Stimulated activated naive CD8-positive, alpha-beta T cell treated with anti-CD3 and anti-CD28 coated beads, Interleukin-15, amount 100 ng/mL, for 72 hours (primary cell): Measurements from ENCODE around the gene BTG1.

Source experiments
- ATAC-seq: fragments of 150-1000 bp; cut with Tn5 transposase; 2 replicates; pipeline ENCODE4 v1.10.0; 2021; ENCODE audit warnings: mild to moderate bottlenecking, moderate library complexity
- DNase-seq, 2 donors: peaks; one replicate each; pipeline ENCODE4 v3.0.0; 2021 to 2022
- H3K27ac Mint-ChIP-seq, 2 donors: one replicate each; pipeline ENCODE4 v1.8.0; 2022; ENCODE audit warnings: mild to moderate bottlenecking in 2 of 2, mixed read lengths in 2 of 2, moderate library complexity in 2 of 2
- H3K27me3 Mint-ChIP-seq: one replicate; pipeline ENCODE4 v1.8.0; 2022; ENCODE audit warnings: mixed read lengths
- H3K4me1 Mint-ChIP-seq: one replicate; pipeline ENCODE4 v1.8.0; 2022; ENCODE audit warnings: mild to moderate bottlenecking, mixed read lengths
- H3K4me3 Mint-ChIP-seq, 2 donors: one replicate each; pipeline ENCODE4 v1.8.0; 2022; ENCODE audit warnings: mild to moderate bottlenecking in 2 of 2, mixed read lengths in 2 of 2, moderate library complexity in 1 of 2
- H3K9me3 Mint-ChIP-seq, 2 donors: one replicate each; pipeline ENCODE4 v1.8.0; 2022; ENCODE audit warnings: mixed read lengths in 2 of 2

BTG1 gene, protein sequence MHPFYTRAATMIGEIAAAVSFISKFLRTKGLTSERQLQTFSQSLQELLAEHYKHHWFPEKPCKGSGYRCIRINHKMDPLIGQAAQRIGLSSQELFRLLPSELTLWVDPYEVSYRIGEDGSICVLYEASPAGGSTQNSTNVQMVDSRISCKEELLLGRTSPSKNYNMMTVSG

DNA sequence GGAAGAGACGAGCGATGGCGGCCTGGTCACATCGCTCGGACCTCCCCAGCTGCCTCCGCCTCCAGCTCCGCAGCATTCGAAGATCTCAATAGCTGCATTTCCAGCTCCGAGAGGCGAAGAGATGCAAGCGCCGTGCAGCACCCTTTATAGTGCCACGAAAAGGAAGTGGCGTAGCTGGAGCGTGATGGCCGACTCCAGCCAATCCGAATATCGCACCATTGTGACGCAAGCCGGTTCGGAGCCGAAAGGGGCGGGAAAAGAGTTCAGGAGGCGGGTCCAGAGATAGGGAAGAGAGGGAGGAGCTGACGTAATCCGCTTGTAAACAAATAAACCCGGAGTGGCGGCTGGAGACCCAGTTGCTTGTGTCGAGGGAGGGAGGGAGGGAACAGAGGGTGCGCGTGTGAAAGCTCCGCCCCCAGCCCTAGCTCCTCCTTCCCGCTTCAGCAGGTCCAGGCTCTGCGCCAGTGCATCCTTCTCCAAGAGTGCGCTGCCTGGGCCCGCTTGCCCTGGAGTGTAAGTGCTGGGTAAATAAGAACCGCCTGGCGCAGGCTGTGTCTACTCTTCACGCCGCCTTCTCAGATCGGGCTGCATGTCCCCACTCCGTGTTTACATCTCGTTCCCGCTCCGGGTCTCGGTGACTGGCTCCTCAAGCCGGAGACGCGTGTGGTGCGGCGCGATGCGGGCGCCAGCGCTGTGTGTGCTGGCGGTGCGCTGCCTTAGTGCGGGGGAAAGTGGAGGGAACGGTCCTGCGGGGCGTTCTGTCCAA lies at the start of gene BTG1:
BTG1 (minus strand) TSS at position 116 of the 766 bp plus-strand sequence. CDS start 311 bp downstream, outside the sequence.
- peak within 1 kb of the TSS; percentile 98 to 100 for H3K27ac Mint-ChIP-seq
- H3K27me3 Mint-ChIP-seq, result no peaks in the 10 kb centered on the region
- ATAC-seq (peak; percentile 80), DNase-seq (peak; percentile 99 to 100)
- H3K4me3 Mint-ChIP-seq, result peak within 1 kb of the TSS; percentile 97 to 98
- peaks cover 31% of the 10 kb centered on the region for H3K4me1 Mint-ChIP-seq
- H3K9me3 Mint-ChIP-seq, result no peaks in the 10 kb centered on the region

DNA sequence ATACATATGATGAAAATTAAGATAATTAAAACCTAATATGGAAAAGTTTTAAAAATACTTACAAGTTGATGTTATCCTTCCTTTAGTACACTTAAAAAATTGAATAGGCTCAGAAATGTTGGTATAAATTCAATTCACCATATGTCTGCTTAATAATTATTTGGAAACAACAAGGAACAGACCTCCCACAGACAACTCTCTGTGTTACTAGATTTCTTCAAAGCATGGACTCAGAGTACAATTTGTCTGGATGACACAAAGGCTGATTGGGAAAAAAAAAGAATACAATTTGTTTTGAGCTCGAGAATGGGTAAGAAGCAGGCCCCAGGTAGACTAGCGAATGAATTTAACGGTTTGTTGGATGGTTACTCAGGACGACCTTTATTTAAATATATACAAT lies 48.9 kb upstream of the BTG1 start:
- H3K9me3 Mint-ChIP-seq, result peaks cover 10 to 22% of the 10 kb centered on the region in 2 donors
- peaks cover 18% of the 10 kb centered on the region for H3K4me1 Mint-ChIP-seq
- H3K27ac Mint-ChIP-seq, result no peak overlapping the region
- H3K27me3 Mint-ChIP-seq, result no peaks in the 10 kb centered on the region
- ATAC-seq, result no peak
- H3K4me3 Mint-ChIP-seq, result no peak overlapping the region
- DNase-seq, result no peak

DNA sequence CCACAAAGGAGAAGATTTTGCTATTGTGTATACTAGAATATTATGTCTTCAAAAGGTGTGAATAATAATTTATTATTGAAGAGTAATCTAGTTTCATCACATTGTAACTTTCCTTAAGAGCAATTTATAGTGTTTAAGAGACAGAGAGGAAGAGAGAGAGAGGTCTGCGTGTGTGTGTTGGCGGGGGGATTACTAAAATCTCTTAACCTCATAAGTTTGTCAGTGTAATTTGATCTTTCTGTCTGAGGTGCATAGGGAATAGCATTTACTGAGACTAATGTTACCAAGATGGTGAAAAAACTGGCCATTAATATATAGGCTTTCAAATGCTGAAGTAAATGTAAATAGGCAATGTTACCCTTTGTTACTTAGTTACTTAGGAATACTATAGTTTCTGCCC lies 48.2 kb upstream of the BTG1 start:
- Mint-ChIP-seq H3K4me1 (peaks cover 22% of the 10 kb centered on the region), H3K27ac (no peak overlapping the region), H3K4me3 (no peak overlapping the region), H3K9me3 (peaks cover 6 to 15% of the 10 kb centered on the region in 2 donors), H3K27me3 (no peaks in the 10 kb centered on the region)
- ATAC-seq (no peak), DNase-seq (no peak)

DNA sequence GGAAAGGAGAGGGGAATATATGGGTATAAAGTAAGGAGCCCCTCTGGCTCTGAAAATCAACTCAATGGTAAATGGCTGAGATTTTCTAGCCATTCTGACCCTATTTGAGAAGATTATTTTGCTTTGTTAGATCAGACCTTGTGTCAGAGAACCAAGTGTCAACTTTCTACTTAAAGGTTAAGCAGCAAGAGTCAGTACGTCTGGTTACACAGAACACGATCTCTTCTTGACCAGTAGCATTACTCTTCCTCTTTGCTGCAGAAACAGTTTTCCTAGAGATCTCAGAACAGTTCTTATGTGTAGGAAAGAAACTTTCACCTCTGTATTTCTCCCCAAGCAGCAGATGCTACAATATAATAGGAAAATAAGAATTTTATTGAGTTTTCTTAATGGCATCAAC lies 47.4 kb upstream of the BTG1 start:
- Mint-ChIP-seq H3K27me3 (no peaks in the 10 kb centered on the region), H3K9me3 (peaks cover 0 to 9% of the 10 kb centered on the region in 2 donors), H3K4me3 (no peak overlapping the region), H3K4me1 (peaks cover 27% of the 10 kb centered on the region), H3K27ac (no peak overlapping the region)
- ATAC-seq, result no peak
- DNase-seq, result no peak

DNA sequence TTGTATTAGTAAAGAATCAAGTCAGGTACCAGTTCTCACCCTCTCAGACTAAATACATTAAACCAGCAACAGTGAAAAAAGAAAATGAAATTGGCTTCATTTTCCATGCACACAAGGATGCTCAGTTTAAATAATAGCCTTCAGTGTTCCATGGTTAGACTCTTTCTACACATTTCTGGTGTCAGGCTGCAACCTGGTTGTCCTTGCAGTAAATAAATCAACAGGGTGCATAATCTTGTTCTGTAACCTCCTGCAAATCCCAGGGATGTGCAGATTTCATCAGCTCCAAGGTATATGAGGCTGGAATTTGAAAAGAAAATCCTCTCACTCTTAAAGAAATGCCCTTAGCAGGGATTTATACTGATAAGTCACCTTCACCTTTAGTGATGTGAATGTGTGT lies 46.7 kb upstream of the BTG1 start:
- Mint-ChIP-seq H3K9me3 (peaks cover 0 to 9% of the 10 kb centered on the region in 2 donors), H3K27ac (no peak overlapping the region), H3K4me3 (no peak overlapping the region), H3K27me3 (no peaks in the 10 kb centered on the region), H3K4me1 (peaks cover 34% of the 10 kb centered on the region)
- DNase-seq, result no peak
- ATAC-seq, result no peak

DNA sequence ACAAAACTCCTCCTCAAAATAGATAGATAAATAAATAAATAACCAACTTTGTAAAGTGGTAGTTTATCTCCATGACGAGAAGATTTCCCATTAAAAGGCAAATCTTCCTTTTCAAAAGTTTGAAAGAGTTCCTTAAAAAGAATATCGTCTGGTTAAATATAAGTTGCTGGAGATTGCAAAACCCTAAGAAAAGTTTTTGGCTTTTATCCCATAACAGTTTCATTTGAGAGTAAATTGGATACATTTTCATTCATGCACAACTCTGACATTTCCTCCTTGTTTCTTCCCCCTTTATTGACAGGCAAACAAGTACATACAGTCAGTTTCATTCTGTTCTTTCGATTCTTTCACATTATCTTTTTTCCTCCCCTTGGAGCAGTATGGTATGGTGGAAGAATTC lies 45.4 kb upstream of the BTG1 start:
- DNase-seq (no peak), ATAC-seq (no peak)
- peaks cover 0 to under 1% of the 10 kb centered on the region in 2 donors for H3K9me3 Mint-ChIP-seq
- no peak overlapping the region for H3K4me3 Mint-ChIP-seq
- H3K27ac Mint-ChIP-seq, result no peak overlapping the region
- peaks cover 47% of the 10 kb centered on the region for H3K4me1 Mint-ChIP-seq
- no peaks in the 10 kb centered on the region for H3K27me3 Mint-ChIP-seq

DNA sequence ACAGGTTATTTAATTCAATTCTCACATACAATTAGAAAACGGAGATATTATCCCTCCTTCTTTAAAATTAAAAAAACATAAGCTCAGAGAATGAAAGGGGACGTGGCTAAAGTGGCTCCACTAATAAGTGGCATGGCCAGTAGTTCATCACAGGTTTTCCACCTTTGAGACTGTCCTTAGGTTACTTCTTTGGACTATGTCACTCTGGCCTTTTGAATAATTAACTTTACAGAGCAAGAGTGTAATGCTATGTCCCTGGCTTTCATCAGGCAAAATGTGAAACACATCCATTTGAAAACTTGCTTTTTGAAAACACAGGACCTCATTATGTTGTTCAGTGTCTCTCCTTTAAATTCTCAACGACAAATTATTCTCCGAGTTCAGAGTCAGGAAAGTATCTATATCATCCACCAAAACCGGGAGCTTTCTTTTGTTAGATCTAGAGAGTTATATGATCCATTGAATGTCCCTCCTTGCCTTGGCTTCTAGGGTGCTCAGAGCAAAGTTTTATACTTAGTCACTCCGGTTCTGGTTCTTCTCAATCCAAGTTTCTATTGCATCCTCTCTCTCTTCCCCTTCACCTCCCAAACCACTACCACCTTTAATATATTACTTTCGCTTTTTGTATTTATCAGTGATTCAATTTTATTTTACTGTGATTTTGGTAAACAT lies 43.0 kb upstream of the BTG1 start:
- no peak overlapping the region for H3K27ac Mint-ChIP-seq
- H3K4me3 Mint-ChIP-seq, result no peak overlapping the region
- H3K4me1 Mint-ChIP-seq, result peaks cover 62% of the 10 kb centered on the region
- no peak for ATAC-seq
- no peaks in the 10 kb centered on the region for H3K27me3 Mint-ChIP-seq
- DNase-seq, result no peak
- H3K9me3 Mint-ChIP-seq, result no peaks in the 10 kb centered on the region

DNA sequence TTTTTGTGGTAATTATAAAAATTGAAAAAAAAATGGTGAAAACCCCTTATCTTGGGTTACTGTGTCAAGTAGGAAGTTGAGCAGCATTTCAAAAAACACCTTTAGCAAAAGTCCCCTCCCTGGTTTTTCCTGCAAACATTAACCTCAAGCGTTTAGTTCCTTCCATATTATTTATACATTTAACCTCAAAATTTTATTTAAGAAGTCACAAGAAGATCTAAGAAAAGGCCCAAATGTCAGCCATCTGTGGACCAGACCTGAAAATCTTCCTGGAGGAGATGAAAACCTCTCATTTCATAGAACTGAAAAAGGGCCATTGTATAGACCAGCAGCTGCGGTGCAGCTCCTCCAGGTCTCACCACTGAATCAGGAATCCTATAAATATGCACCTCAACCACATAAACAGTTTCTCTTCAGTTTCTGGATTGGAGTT lies 40.4 kb upstream of the BTG1 start:
- DNase-seq, result no peak
- H3K4me1 Mint-ChIP-seq, result peaks cover 54% of the 10 kb centered on the region
- H3K27me3 Mint-ChIP-seq, result no peaks in the 10 kb centered on the region
- peak; percentile 22 for ATAC-seq
- H3K27ac Mint-ChIP-seq, result peak overlapping the region; percentile 86 to 98
- no peaks in the 10 kb centered on the region for H3K9me3 Mint-ChIP-seq
- H3K4me3 Mint-ChIP-seq, result peak overlapping the region; percentile 80 to 92

DNA sequence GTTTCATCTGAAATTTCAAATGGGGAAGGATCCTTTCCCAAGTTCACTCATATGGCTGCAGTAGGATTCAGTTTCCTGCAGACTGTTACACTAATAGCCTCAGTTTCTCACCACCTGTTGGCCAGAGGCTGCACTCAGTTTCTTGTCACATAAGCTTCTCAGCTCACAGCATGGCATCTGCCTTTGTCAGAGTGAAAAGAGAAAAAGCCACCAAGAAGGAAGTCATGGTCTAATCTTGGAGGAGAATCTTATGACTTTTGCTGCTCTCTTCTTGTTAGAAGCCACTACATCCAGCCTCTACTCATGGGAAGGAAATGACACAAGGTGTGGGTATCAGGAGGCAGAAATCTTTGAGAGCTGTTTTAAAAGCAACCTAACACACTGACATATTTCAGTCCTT lies 39.4 kb upstream of the BTG1 start:
- peak overlapping the region; percentile 43 to 92 for H3K4me3 Mint-ChIP-seq
- no peaks in the 10 kb centered on the region for H3K27me3 Mint-ChIP-seq
- peaks cover 54% of the 10 kb centered on the region for H3K4me1 Mint-ChIP-seq
- no peaks in the 10 kb centered on the region for H3K9me3 Mint-ChIP-seq
- ATAC-seq (peak; percentile 95), DNase-seq (peak; percentile 8 to 43)
- peak overlapping the region in 1 of 2 donors; percentile 74 for H3K27ac Mint-ChIP-seq

DNA sequence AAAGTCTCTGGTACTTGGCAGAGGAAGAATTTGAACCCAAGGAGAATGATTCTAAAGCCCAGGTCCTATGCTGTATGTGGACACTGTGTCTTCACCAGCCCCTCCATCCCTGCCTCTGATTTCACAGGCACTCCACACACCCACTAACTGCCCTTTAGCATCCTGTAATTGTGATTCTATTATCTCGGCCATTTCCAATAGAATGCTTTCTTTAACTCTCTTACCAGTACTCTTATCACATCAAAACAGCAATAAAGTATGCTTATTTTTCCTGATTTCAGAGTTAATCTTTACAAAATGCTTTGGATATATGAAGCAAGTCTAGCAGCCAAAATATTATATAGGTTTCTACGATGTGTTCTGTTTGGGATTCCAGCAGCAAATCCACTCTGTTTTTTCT lies 37.9 kb upstream of the BTG1 start:
- Mint-ChIP-seq H3K9me3 (no peaks in the 10 kb centered on the region), H3K27me3 (no peaks in the 10 kb centered on the region), H3K27ac (peak overlapping the region in 1 of 2 donors; percentile 50), H3K4me3 (no peak overlapping the region), H3K4me1 (peaks cover 47% of the 10 kb centered on the region)
- DNase-seq (no peak), ATAC-seq (no peak)

DNA sequence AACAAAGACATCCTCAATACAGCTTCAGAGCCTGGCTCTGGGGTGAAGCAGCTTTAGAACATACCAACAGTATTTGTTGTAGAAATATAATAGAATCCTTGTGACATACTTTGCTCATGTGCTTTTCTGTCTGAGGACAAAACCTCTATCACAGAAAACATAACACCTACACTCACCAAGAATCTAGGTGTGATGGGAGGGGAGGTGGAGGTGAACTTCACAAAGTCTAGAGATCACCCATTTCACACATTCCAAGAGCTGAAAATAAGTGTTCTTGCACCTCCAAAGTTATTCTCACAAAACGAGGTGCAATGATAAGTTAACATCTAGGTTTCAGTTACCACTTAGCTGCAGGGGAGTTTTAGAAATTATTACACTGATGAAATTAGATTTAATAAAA lies 32.7 kb upstream of the BTG1 start:
- no peak overlapping the region for H3K27ac Mint-ChIP-seq
- ATAC-seq, result no peak

DNA sequence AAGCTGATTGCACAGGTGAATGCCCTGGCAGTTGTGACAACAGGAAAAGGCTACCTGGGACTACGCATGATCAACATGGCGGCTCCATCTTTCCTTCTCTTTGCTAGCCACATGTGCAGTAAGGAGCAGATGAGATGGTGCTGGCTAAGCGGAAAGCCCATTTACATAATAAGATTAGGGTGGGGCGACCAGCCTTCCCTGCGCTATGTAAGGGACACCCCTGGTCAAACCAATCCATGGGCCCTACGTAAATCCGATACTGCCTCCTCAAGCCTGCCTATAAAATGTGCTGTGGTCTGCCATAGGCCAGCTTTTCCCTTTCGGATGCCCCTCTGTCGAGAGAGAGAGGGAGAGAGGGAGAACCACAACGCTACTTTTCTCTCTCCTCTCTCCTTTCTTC lies 31.0 kb upstream of the BTG1 start:
- peak overlapping the region in 1 of 2 donors; percentile 56 for H3K27ac Mint-ChIP-seq

More for the DNA sequence above, 32.7 kb upstream of the BTG1 start:
- Mint-ChIP-seq H3K4me3 (no peak overlapping the region), H3K27me3 (no peaks in the 10 kb centered on the region), H3K9me3 (no peaks in the 10 kb centered on the region), H3K4me1 (peaks cover under 1% of the 10 kb centered on the region)
- DNase-seq, result no peak

DNA sequence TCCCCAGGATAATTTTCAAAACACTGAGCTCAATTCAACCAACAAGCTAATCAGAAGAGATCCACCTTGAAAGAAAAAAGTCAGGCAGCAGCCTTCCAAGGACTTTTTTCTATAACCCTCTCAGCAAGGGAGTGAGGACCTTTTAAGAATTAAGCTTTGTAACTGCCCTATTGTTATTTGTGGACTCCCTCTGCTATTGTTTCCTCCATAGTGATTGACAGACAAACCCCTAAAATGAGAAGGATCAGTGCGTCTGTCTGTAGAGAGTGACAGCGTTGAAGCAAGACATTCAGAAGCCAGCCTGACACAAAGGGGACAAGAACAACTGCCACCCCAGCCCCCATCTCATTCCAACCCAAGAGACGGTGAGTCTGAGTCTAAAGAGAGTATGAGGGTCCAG lies 30.3 kb upstream of the BTG1 start:
- H3K4me1 Mint-ChIP-seq, result peaks cover 11% of the 10 kb centered on the region
- no peak overlapping the region for H3K27ac Mint-ChIP-seq
- no peaks in the 10 kb centered on the region for H3K27me3 Mint-ChIP-seq

More for the DNA sequence above, 31.0 kb upstream of the BTG1 start:
- Mint-ChIP-seq H3K9me3 (no peaks in the 10 kb centered on the region), H3K27me3 (no peaks in the 10 kb centered on the region), H3K4me3 (no peak overlapping the region), H3K4me1 (peaks cover 10% of the 10 kb centered on the region)
- ATAC-seq (no peak), DNase-seq (no peak)

DNA sequence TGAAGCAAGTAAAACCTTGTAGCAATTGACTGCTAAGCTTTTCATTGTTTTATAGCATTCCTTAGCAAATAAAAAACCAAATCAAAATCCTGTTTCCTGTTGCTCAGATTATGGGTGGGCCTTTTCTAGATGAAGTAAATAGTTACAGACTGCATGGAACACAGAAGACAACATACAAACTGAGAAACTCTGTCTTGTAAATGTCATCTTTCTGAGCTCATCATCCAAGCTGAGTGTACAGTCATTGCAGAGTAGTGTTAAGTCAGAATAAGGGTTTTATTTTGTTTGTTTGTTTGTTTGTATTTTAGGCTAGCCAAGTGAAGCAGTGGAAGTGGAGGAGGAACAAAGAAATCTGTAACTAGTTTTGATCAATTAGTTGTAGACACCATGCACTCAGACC lies 24.4 kb upstream of the BTG1 start:
- Mint-ChIP-seq H3K9me3 (no peaks in the 10 kb centered on the region), H3K27me3 (no peaks in the 10 kb centered on the region), H3K27ac (no peak overlapping the region), H3K4me1 (peaks cover 44% of the 10 kb centered on the region), H3K4me3 (no peak overlapping the region)
- DNase-seq (no peak), ATAC-seq (peak; percentile 53)

More for the DNA sequence above, 30.3 kb upstream of the BTG1 start:
- no peak overlapping the region for H3K4me3 Mint-ChIP-seq
- no peaks in the 10 kb centered on the region for H3K9me3 Mint-ChIP-seq
- DNase-seq, result no peak
- ATAC-seq, result no peak

DNA sequence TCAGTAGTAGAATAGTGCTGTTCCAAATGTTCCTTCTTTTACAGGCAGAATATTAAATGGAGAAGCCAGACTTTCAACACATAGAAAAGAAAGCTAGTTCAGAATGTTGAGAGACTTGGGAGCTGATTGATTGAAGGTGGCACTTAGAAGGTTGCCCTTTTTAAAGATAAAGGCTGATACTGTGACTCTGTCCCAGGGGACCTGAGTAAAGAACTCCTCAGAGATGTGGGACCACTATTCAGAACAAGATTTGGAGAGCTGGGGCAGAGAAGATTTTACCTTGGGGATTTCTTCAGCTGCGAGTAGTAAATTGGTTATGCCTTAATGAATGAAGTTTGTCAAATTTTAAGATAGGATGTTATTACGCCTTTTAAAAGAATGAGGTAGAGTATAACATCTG lies 21.4 kb upstream of the BTG1 start:
- H3K4me1 Mint-ChIP-seq, result peaks cover 64% of the 10 kb centered on the region
- no peak overlapping the region for H3K4me3 Mint-ChIP-seq
- H3K27ac Mint-ChIP-seq, result no peak overlapping the region
- ATAC-seq (no peak), DNase-seq (no peak)
- peaks cover 0 to 7% of the 10 kb centered on the region in 2 donors for H3K9me3 Mint-ChIP-seq
- no peaks in the 10 kb centered on the region for H3K27me3 Mint-ChIP-seq

DNA sequence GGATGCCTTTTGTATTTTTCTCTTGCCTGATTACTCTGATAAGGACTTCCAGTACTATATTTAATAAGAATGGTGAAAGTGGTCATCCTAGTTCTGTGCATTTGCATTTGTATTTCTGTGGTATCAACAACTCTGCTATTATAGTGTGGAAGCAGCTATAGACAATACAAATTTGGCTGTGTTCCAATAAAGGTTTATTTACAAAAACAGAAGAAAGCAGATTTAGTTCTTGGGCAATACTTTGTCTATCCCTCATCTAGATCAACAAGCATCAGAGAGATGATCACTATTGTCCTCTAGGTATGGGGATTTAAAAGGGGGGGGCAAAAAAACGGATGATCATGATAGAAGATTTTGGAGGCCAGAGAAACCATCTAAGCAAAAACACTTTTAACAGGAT lies 19.1 kb upstream of the BTG1 start:
- H3K9me3 Mint-ChIP-seq, result peaks cover 0 to 7% of the 10 kb centered on the region in 2 donors
- DNase-seq (no peak), ATAC-seq (no peak)
- no peaks in the 10 kb centered on the region for H3K27me3 Mint-ChIP-seq
- H3K4me1 Mint-ChIP-seq, result peaks cover 69% of the 10 kb centered on the region
- no peak overlapping the region for H3K4me3 Mint-ChIP-seq
- H3K27ac Mint-ChIP-seq, result no peak overlapping the region
